Hepatocyte (in vitro differentiated cells): ENCODE results near the gene PLA2G4D. TPM values are rescaled to one million over a fixed set of nuclear protein-coding genes. Genes with fewer than 3 reads are reported as not detected.

Source experiments
- DNase-seq: peaks from one replicate; pipeline ENCODE4 v3.0.0-alpha.2; 2016; ENCODE audit warnings: low spot score
- H2AFZ ChIP-seq: fragments of 200-600 bp; sonication (generic); 2 replicates; pipeline ENCODE4 v1.6.0; 2016; ENCODE audit warnings: antibody characterized with exemption, mild to moderate bottlenecking
- H3K27ac ChIP-seq: fragments of 200-600 bp; sonication (generic); 2 replicates; pipeline ENCODE4 v1.5.1; 2016; ENCODE audit warnings: mild to moderate bottlenecking
- H3K27me3 ChIP-seq: fragments of 200-600 bp; sonication (generic); 2 replicates; pipeline ENCODE4 v1.6.1; 2016
- H3K36me3 ChIP-seq: fragments of 200-600 bp; sonication (generic); replicated peaks from 2 replicates; pipeline ENCODE4 v1.5.1; 2016; ENCODE audit warnings: low read depth; ENCODE audit not compliant: insufficient read depth
- H3K4me1 ChIP-seq: fragments of 200-600 bp; sonication (generic); 2 replicates; pipeline ENCODE4 v1.5.1; 2016; ENCODE audit warnings: mild to moderate bottlenecking, moderate library complexity; ENCODE audit not compliant: insufficient read depth
- H3K4me2 ChIP-seq: fragments of 200-600 bp; sonication (generic); 2 replicates; pipeline ENCODE4 v1.6.0; 2016
- H3K4me3 ChIP-seq: fragments of 200-600 bp; sonication (generic); 2 replicates; pipeline ENCODE4 v1.5.1; 2016; ENCODE audit warnings: mild to moderate bottlenecking
- H3K79me2 ChIP-seq: fragments of 200-600 bp; sonication (generic); 2 replicates; pipeline ENCODE4 v1.6.0; 2017; ENCODE audit warnings: mild to moderate bottlenecking
- H3K9me2 ChIP-seq: fragments of 200-600 bp; sonication (generic); replicated peaks from 2 replicates; pipeline ENCODE4 v1.6.0; 2017; ENCODE audit warnings: mild to moderate bottlenecking; ENCODE audit not compliant: insufficient read depth
- H3K9me3 ChIP-seq: fragments of 200-600 bp; sonication (generic); 2 replicates; pipeline ENCODE4 v1.5.1; 2016; ENCODE audit warnings: low read depth, mild to moderate bottlenecking
- H4K20me1 ChIP-seq: fragments of 200-600 bp; sonication (generic); 2 replicates; pipeline ENCODE4 v1.6.0; 2016; ENCODE audit warnings: mild to moderate bottlenecking; ENCODE audit not compliant: insufficient read depth, poor library complexity, severe bottlenecking
- EZH2 ChIP-seq: fragments of 200-600 bp; sonication (generic); IDR thresholded peaks from 2 replicates; pipeline ENCODE4 v1.6.1; 2016; ENCODE audit warnings: antibody characterized with exemption, mild to moderate bottlenecking, borderline replicate concordance
- EZH2phosphoT487 ChIP-seq: fragments of 200-600 bp; sonication (generic); IDR thresholded peaks from one replicate; pipeline ENCODE4 v1.6.1; 2018; ENCODE audit warnings: antibody characterized with exemption, mild to moderate bottlenecking, low read depth, moderate library complexity; ENCODE audit not compliant: unreplicated experiment, severe bottlenecking
- WGBS: methylation state at CpG from one replicate; pipeline ENCODE4 v1.1.6; 2016; ENCODE audit warnings: low lambda C conversion rate; ENCODE audit errors: missing lambda C conversion rate; 5-methylcytosine and 5-hydroxymethylcytosine counted together
- polyA plus RNA-seq: library from polyadenylated mRNA; unstranded; fragments of >200 nt; fragmentation: Nextera tagmentation; extraction: Ambion mirVana; gene quantifications from 2 replicates; pipeline ENCODE4 v1.2.1, GENCODE V29; 2016
- total RNA-seq: library from RNA; depleted of rRNA; stranded (reverse); fragments of >200 nt; gene quantifications from 2 replicates; pipeline ENCODE4 v1.2.3, GENCODE V29; 2014
- TF ChIP-seq, protein P1 (sequence below): fragments of 200-600 bp; sonication (generic); IDR thresholded peaks from 2 replicates; pipeline ENCODE4 v1.5.1; 2016; ENCODE audit warnings: antibody characterized with exemption, mild to moderate bottlenecking; ENCODE audit not compliant: poor library complexity

The PLA2G4D gene
- 0.04 and 0.17 TPM in 2 replicates for total RNA-seq
- polyA plus RNA-seq, result 0.21 TPM in 1 of 2 replicates, not detected in the other

DNA sequence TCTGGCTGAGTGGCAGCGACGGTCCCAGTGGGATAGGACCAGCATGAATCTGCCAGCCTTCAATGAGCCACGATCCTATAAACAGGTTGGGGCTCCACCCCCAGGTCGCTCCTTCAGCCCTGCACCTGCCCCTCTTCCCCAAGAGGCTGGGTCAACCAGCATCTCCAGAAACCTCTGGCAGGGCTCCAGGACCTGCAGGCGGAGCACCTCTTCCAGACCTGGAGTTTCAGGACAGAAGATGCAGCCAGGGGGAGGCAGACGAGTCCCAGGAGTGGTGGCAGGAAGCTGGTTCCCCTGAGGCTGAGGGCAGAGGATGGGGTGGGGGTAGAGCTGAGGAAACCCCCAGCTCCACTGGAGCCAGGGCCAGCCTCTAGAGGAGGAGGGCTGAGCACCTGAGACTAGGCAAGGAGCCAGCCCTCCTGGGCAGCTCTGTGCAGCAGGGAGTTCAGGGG is at the start of gene PLA2G4D:
Gene PLA2G4D, minus strand, starts transcription at position 51 of the 452 bp plus-strand sequence. CDS start 103 bp downstream, outside the sequence.
- no peaks in the 10 kb centered on the region for H3K9me3 ChIP-seq
- no peak within 1 kb of the TSS for H3K27ac ChIP-seq
- H3K27me3 ChIP-seq, result no peaks in the 10 kb centered on the region
- H4K20me1 ChIP-seq, result no peaks in the 10 kb centered on the region
- no peak for DNase-seq
- no peaks in the 10 kb centered on the region for H3K9me2 ChIP-seq
- TF ChIP-seq, protein P1, sequence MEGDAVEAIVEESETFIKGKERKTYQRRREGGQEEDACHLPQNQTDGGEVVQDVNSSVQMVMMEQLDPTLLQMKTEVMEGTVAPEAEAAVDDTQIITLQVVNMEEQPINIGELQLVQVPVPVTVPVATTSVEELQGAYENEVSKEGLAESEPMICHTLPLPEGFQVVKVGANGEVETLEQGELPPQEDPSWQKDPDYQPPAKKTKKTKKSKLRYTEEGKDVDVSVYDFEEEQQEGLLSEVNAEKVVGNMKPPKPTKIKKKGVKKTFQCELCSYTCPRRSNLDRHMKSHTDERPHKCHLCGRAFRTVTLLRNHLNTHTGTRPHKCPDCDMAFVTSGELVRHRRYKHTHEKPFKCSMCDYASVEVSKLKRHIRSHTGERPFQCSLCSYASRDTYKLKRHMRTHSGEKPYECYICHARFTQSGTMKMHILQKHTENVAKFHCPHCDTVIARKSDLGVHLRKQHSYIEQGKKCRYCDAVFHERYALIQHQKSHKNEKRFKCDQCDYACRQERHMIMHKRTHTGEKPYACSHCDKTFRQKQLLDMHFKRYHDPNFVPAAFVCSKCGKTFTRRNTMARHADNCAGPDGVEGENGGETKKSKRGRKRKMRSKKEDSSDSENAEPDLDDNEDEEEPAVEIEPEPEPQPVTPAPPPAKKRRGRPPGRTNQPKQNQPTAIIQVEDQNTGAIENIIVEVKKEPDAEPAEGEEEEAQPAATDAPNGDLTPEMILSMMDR, result no peak
- no peak for TF ChIP-seq EZH2
- no peak for TF ChIP-seq EZH2phosphoT487
- H3K36me3 ChIP-seq, result no peaks in the 10 kb centered on the region
- H3K4me1 ChIP-seq, result no peaks in the 10 kb centered on the region
- H3K4me3 ChIP-seq, result no peak within 1 kb of the TSS
- no peak within 1 kb of the TSS for H2AFZ ChIP-seq
- H3K79me2 ChIP-seq, result no peaks in the 10 kb centered on the region
- no peak within 1 kb of the TSS for H3K4me2 ChIP-seq
- WGBS, result 80% methylated on average over 6 of the region's 6 CpGs

GRCh38 chr15:42143356-42143755 is 49.0 kb upstream of the PLA2G4D start:
- Histone ChIP-seq H3K4me3 (no peak overlapping the region), H3K4me2 (no peak overlapping the region), H3K79me2 (no peaks in the 10 kb centered on the region), H4K20me1 (no peaks in the 10 kb centered on the region), H3K27me3 (no peaks in the 10 kb centered on the region), H3K27ac (no peak overlapping the region), H3K36me3 (no peaks in the 10 kb centered on the region), H2AFZ (no peak overlapping the region), H3K4me1 (no peaks in the 10 kb centered on the region), H3K9me3 (no peaks in the 10 kb centered on the region), H3K9me2 (no peaks in the 10 kb centered on the region)
- 96% methylated on average over 4 of the region's 4 CpGs for WGBS
- DNase-seq, result no peak
- TF ChIP-seq EZH2phosphoT487 (no peak), EZH2 (no peak)
- TF ChIP-seq, protein P1, result no peak

DNA sequence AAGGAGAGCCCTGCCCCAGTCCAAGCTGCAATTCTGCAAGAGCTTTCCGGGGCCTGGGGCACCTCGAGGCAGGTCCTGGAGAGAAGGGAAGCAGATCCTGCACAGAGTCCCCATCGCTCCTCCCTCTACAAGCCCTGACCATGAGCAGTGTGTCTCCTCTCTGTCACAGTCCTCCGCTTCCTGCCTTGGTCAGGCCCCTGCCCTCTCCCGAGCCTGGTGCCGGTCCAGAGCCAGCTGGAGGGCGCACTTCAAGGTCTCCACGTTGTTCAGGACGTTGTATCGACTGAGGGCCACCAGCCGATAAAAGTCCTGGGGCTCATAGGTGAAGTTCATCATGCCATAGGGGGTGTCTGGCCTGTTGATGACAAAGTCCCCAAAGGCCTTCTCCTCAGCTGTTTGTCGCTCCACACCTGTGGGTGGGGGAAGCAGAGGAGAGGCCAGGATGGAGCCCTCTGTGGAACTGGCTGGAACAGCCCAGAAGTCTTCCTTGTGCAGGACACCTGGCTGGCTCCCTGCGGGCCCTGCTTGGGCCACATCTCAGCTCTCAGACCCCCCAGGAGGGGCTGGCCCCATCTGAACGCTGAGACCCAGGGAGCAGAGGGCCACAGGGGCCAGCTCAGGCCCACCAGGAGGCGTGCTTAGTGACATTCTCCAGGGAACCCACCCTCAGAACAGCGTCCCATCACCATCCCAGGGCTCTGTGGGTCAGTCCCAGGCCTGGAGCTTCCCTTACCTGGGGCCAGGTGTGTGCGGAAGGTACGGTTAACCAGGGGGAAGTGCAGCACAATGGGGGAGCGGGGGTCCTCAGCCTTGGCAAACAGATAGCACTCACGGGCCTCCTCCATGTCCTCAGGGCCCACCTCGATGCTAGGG is 47.7 kb upstream of the PLA2G4D start:
- Histone ChIP-seq H3K4me3 (no peak overlapping the region), H3K9me3 (no peaks in the 10 kb centered on the region), H3K4me1 (no peaks in the 10 kb centered on the region), H3K4me2 (no peak overlapping the region), H2AFZ (no peak overlapping the region), H3K9me2 (no peaks in the 10 kb centered on the region), H3K36me3 (no peaks in the 10 kb centered on the region), H3K27me3 (no peaks in the 10 kb centered on the region), H3K79me2 (no peaks in the 10 kb centered on the region), H4K20me1 (no peaks in the 10 kb centered on the region), H3K27ac (no peak overlapping the region)
- no peak for DNase-seq
- TF ChIP-seq EZH2phosphoT487, result no peak
- WGBS, result 93% methylated on average over 21 of the region's 21 CpGs

DNA sequence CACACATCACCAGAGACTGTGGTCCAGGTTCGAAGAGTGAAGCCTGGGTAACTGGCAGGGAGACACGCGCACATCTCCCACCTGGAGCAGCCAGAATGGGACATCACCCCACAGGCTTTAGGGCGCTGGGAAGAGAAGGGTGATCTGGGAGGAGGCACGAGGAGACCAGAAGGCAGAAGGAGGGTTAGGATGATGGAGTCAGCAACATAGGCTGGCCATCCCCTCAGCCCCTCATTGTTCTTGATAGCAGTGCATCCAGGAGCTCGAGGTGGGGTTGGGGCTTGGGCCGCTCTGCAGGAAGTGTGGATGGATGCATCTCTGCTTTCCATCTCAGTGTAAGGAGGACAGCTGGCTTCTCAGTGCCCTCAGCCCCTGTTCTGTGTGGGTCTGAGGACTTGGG is 46.9 kb upstream of the PLA2G4D start:
- DNase-seq, result no peak
- Histone ChIP-seq H2AFZ (no peak overlapping the region), H4K20me1 (no peaks in the 10 kb centered on the region), H3K27me3 (no peaks in the 10 kb centered on the region), H3K36me3 (no peaks in the 10 kb centered on the region), H3K9me3 (no peaks in the 10 kb centered on the region), H3K4me1 (no peaks in the 10 kb centered on the region), H3K79me2 (no peaks in the 10 kb centered on the region), H3K4me3 (no peak overlapping the region), H3K9me2 (no peaks in the 10 kb centered on the region), H3K4me2 (no peak overlapping the region), H3K27ac (no peak overlapping the region)
- WGBS, result 87% methylated on average over 7 of the region's 7 CpGs
- TF ChIP-seq EZH2 (no peak), EZH2phosphoT487 (no peak)
- TF ChIP-seq, protein P1, result no peak
